HG03521 (cell line): ENCODE results near the gene ME3.

Experiments
- ATAC-seq: cut with Tn5 transposase; IDR thresholded peaks from one replicate; pipeline ENCODE4 v1.9.1; 2021; ENCODE audit warnings: mild to moderate bottlenecking, moderate library complexity; ENCODE audit not compliant: unreplicated experiment

ME3 gene

GRCh38 chr11:86495351-86495750 lies 177.1 kb downstream of the ME3 start:
- ATAC-seq = no peak

DNA sequence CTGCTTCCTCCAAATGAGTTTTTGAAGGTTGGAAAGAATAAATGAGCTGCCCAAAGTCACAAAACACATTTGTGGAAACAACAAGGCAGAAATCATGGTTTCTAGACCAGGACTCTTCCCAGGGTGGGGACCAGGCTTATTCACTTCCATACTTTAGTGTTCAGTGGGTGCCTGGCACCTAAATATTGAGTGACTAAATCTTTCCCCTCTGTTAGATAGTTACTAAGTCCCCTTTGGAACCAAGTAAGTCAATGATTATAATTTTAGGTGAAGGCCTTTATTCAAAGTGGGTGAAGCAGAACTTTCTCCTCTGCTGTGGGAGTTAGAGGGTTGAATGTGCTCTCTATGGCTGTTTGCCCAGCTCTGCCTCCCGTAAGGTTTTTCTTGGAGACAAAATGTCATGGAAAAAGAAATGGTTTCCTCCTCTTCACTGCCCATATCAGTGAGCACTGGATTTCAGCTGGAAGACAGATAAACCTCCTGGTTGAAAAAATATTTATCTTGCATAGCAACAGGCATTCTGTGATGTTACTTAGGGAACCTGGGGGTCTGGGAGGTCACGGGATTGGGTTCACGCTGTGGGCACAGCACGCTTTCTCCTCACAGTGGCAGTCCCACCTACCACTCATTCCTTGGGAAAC lies 179.9 kb downstream of the ME3 start:
- ATAC-seq = no peak

DNA sequence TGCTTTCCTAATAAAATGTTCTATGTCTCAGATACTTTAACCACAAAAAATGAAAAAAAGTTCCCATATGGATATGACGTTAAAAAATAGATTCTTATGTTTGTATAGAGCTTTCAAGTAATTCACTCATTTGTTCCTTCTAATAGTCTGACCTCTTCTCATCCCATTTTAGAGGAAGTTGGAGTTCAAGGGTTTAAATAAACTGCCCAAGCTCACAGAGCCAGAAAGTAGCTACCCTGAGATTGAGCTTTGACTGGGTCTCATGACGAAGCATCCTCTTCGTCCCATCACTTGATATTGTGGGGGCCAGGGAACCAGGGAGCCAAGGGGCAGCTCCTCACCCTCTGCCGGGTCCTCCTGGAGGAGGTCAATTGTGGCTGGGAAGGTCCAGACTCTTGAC lies 181.4 kb downstream of the ME3 start:
- no peak for ATAC-seq

GRCh38 chr11:86490582-86490981 lies 181.8 kb downstream of the ME3 start:
- ATAC-seq = no peak

DNA sequence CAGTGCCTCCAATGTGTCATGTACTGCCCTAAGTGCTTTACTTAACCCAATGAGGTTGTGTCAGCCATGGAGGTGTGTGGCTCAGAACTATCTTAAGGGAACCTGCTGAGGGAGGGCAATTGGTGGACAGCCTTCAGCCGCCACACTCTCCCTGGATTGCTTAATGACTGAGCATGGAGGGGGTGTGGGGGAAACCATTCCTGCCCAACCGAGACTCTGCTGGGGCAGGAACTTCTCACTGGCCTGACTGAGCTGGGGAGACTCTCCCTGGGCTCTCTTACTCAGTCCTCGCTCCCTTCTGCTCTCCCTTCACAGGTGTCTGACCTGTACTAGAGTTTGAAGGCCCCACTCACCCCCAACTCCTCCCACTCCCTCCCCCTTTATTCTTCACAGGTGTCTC lies 183.0 kb downstream of the ME3 start:
- ATAC-seq = no peak

- ATAC-seq = no peak
These were observed 183.9 kb downstream of the ME3 start for GRCh38 chr11:86488553-86488952.

DNA sequence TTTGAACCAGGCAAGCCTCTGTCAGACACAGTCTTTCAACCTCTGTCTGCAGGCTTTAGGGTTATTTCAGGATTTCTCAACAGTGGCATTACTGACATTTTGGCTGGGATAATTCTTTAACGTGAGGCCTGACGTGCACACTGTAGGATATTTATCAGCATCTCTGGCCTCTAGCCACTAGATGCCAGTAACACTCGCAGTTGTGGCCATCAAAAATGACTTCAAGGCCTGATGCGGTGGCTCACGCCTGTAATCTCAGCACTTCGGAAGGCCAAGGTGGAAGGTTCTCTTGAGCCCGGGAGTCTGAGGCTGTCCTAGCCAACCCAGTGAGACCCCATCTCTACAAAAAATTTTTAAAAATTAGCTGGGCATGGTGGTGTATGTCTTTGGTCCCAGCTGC lies 184.7 kb downstream of the ME3 start:
- ATAC-seq = no peak

- no peak for ATAC-seq
These were observed 186.0 kb downstream of the ME3 start for GRCh38 chr11:86486261-86487030.

DNA sequence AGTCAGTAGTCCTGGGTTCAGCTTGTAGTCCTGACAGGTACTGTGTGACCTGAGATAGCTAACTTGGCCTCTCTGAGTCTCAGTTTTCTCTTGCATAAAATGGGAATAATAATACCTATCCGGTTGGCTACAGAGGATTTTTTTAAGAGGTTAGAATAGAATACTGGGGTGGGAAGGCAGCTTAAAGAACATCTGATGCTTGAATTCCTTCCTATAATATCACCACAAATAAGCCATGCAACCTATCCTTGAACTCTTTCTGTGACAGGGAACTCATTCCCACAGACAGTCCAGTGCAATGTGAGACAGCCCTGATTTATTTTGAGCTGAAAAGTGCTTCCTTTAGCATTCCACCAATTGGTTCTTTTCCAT lies 187.6 kb downstream of the ME3 start:
- ATAC-seq = no peak

DNA sequence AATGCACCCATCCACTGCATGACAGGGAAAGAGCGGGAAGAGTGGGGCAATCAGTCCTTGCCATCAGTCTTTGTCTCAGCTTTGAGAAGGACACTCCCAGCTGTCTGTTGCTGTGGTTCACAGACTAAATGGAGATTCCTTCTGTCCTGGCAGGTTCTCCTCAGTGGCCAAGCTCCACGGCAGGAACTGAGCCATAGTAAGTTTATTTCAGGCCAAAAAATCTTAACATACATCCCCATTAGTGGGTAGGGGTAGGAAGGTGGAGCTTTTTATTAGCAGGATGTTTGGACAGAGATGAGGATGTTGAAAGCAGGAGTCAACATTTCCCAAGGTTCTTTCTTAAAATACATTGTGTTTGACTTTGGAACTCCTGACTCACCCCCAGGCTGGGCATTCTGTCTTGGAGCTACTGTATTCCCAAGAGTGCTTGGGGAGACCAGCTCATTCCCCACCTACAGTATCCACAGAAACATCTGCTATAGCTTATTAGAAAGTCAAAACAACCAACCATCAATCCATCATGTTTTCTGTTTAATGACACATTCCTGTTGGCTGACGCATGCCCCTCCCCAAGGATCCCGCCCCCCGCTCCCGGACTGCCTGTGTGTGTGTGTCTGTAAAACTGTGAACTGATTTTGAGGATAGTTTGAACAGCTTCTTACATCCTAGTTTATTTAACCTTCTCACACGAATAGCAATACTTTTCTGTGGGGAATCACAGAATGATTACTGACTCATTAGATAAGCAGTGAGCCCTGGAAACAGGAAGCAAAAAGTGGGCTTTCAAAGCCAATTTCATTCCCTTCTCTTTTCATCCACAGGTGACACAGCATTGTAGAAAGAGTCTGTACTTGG lies 188.2 kb downstream of the ME3 start:
- no peak for ATAC-seq

DNA sequence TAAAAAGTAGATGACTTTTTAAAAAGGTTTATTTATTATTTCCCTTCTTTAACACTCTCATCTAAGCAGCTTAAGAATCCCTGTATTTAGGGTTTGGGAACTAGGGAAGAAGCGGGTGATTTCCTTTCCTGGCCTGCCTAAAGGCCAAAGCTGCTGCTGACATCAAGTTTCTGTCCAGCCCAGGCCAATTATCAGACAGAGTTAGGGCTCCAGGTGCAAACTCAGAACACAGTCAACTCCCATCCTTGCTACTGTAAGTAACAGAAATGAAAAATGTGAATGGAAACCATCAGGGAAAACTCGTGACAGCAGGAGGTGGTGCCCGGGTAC lies 188.8 kb downstream of the ME3 start:
- no peak for ATAC-seq

GRCh38 chr11:86482692-86483091 lies 189.7 kb downstream of the ME3 start:
- no peak for ATAC-seq

DNA sequence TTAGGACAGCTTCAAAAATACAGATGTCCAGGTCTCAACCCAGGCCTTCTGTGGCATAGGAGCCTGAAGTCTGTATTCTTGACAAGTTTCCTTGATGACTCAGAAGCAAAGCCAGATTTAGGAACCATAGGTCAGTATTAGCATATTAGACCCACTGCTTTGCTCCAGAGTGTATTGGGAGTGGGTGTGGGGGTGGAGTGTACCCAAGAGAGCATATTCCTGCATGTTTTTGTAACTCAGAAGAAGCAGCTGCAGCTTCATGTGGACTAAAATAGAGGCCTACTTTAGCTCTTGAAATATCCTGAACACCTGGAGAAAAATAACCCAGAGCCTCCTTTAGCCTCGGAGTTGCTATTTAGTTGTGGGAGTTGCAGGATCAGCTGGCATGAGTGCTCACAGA lies 191.0 kb downstream of the ME3 start:
- ATAC-seq = no peak

DNA sequence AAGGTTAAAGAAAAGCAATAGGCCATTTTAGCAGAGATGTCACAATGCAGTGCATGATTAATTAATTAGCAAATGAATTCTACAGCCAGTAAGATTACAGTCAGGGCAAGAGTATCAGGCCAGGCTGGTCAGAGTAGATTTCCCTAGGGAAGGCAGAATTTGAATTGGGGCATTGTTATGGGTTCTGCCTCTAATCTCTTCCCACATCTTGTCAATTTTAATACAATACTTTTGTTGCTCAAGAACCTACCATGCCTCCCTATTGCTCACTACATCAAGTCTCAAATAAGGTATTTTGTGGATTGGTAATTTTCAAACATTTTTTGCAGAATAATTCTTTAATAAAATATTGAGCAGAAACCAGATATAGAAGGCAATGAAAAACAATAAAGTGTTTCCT lies 194.1 kb downstream of the ME3 start:
- ATAC-seq = no peak

DNA sequence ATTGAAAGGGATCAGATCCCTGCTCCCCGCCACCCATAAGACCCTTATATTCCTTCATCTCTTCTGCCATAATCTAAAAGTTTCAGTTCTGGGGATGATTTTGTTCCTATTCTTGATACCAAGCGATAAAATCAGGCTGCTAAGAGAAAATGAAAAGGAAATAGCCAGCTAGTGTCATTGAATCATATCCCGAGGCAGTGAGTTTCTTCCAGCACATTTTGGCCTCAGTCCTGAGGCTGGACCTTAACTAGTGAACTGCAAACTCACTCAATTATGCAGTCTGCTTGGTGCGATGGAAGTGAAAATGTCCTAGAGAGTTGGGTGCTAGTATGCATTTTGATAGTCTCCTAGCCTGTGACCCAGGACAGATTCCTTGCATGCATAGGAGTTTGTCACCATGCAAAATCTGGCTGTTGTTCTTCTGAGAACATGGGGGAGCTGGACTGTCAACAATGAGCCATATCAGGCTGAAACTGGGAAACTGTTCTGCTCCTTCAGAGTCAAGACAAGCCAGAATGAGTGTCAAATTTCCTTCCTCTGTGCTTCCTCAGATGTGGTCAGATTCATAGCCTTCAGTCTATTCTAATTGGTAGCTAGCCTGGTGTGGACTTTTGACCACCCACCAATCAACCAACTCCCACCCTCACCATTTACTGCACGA lies 194.8 kb downstream of the ME3 start:
- no peak for ATAC-seq

GRCh38 chr11:86476109-86476861 lies 196.1 kb downstream of the ME3 start:
- ATAC-seq = no peak

- no peak for ATAC-seq
These were observed 197.4 kb downstream of the ME3 start for GRCh38 chr11:86475027-86475426.

- no peak for ATAC-seq
These were observed 198.2 kb downstream of the ME3 start for GRCh38 chr11:86473991-86474833.

GRCh38 chr11:86469491-86470388 lies 202.7 kb downstream of the ME3 start:
- ATAC-seq = no peak
